Measurements from ENCODE around the gene S1PR1. TPM values are rescaled to one million over a fixed set of nuclear protein-coding genes. Genes with fewer than 3 reads are reported as not detected.

S1PR1 gene
- total RNA-seq, 1 experiment from 2014 or later: 15.5 TPM

GRCh38 chr1:101278845-101279244, 42.0 kb downstream of the S1PR1 start:
- no peak for DNase-seq (ENCODE audit: low read depth)

- no peak for DNase-seq (ENCODE audit: low read depth)
Measured at GRCh38 chr1:101280049-101280592, 43.3 kb downstream of the S1PR1 start.

- no peak for DNase-seq (ENCODE audit: low read depth)
Measured at GRCh38 chr1:101280942-101281654, 44.3 kb downstream of the S1PR1 start.

GRCh38 chr1:101281751-101282150, 44.9 kb downstream of the S1PR1 start:
- no peak for DNase-seq (ENCODE audit: low read depth)

- no peak for DNase-seq (ENCODE audit: low read depth)
Measured at GRCh38 chr1:101282314-101283038, 45.7 kb downstream of the S1PR1 start.

GRCh38 chr1:101283443-101283842, 46.6 kb downstream of the S1PR1 start:
- DNase-seq (ENCODE audit: low read depth): no peak

GRCh38 chr1:101284021-101284420, 47.2 kb downstream of the S1PR1 start:
- no peak for DNase-seq (ENCODE audit: low read depth)

- DNase-seq (ENCODE audit: low read depth): no peak
Measured at GRCh38 chr1:101284622-101285218, 47.9 kb downstream of the S1PR1 start.

- DNase-seq (ENCODE audit: low read depth): no peak
Measured at GRCh38 chr1:101285922-101286570, 49.2 kb downstream of the S1PR1 start.

GRCh38 chr1:101288491-101288944, 51.7 kb downstream of the S1PR1 start:
- DNase-seq (ENCODE audit: low read depth): peak; percentile 85

GRCh38 chr1:101290119-101290921, 53.5 kb downstream of the S1PR1 start:
- no peak for DNase-seq (ENCODE audit: low read depth)

Other genes starting within 250 kb of the S1PR1 start
- gene DPH5, start 211.2 kb upstream of the S1PR1 start, total RNA-seq (2014; rRNA removed; shearing (Covaris generic)): 28.5 and 40.1 TPM in 2 replicates

Data from HT1080 (cell line).